ENCODE results near the gene TPD52L2.
A peak's percentile ranks its signal among the peaks of the same experiment; 100 is the strongest.

Gene TPD52L2

GRCh38 chr20:63864978-63865640 lies at the start of gene TPD52L2:
TSS of gene TPD52L2 (plus strand) at chr20:63865270. CDS start at chr20:63865366, 96 bp downstream.
- DNase-seq, result peak; percentile 98

DNA sequence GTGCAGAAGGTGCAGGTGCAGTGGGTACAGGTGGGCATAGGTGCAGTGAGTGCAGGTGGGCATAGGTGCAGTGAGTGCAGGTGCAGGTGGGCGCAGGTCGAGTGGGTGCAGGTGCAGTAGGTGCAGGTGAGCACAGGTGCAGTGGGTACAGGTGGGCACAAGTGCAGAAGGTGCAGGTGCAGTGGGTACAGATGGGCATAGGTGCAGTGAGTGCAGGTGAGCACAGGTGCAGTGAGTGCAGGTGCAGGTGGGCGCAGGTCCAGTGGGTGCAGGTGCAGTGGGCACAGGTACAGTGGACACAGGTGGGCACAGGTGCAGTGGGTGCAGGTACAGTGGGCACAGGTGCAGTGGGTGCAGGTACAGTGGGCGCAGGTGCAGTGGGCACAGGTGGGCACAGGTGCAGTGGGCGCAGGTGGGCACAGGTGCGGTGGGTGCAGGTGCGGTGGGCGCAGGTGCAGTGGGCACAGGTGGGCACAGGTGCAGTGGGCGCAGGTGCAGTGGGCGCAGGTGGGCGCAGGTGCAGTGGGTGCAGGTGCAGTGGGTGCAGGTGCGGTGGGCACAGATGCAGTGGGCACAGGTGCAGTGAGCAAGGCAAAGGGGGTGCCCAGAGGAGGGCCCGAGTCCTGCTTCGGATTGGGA lies 49.3 kb upstream of the TPD52L2 start:
- no peak for DNase-seq

DNA sequence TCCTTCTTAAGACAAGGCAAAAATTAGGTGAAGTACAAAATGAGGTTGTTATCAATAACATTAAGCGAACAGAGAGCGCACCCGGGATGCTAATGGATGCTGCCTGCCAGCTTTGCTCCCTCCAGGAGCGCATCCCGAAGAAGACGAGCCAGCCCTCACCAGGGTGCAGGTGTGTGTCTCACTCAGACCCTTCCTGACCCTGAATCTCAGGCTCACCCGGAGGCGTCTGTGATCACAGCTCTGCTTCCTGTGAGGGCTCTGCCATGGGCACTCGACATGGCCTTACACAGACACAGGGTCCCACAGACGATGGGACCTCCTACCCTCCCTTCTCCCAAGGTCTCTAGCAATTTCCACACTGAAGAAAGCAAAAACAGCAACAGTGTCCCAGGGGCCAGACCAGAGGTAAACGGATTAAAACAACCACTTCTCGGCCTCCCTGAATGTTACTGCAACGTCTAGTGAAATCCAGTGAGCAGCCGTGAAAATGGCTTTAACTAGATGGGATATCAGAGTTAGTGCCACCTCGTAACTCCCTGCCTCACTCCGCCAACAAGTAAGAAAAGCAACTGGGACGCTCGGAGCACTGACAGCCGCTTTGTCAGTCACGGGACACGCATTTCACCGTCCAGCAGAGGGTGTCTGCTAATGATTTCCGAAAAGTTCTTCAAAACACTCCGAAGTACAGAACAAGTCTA lies 45.7 kb upstream of the TPD52L2 start:
- no peak for DNase-seq

GRCh38 chr20:63821811-63822210 lies 43.3 kb upstream of the TPD52L2 start:
- DNase-seq, result no peak

GRCh38 chr20:63822276-63822696 lies 42.8 kb upstream of the TPD52L2 start:
- no peak for DNase-seq

DNA sequence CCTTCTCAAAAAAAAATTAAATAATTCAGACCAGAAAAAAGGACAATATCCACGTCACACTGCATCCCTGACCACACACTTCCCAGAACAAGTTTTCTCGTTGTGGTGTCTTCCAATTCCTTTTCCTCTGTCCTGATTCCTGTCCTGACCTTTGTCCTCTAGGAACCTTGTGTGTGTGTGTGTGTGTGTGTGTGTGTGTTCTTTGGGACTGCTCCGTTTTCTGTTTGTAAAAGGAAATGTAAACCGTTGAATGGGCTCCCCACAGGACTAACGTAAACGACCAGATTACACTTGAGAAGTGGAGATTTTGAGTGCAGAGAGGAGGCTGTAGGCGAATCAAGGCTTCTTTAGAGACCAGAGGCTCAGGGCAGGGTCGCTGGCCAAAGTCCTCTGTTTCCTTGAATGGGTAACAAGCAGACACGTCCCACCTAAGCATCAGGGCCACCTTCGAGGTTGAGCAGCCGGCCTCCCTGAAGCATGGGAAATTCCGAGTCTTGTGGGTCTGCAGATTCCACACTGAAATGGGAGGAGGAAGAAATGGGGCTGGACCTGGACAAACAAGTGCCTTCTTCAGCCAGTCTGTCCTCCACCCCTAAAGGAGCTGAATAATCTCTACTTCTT lies 41.3 kb upstream of the TPD52L2 start:
- DNase-seq, result no peak

- DNase-seq, result no peak
Measured at GRCh38 chr20:63825331-63826118, 39.5 kb upstream of the TPD52L2 start.

GRCh38 chr20:63826753-63827152 lies 38.3 kb upstream of the TPD52L2 start:
- DNase-seq, result no peak

DNA sequence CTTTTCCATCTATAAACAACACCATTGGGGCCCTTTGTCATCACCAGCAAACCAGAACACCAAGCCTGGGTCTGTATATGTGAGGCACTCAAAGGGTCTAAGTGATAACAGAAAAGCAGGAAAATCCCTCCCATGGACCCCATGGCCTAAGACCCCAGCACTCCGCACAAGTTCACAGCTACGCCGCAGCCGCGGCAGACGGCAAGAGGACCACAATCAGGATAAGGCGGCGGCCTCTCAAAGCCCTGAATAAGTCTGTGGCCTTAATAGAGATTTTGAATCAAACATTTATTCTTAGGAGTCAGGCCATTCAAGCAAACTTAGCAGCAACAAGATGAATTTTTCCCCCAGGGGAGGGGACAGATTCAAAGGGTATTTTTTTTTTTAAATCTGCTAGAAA lies 36.9 kb upstream of the TPD52L2 start:
- no peak for DNase-seq

GRCh38 chr20:63828545-63828944 lies 36.5 kb upstream of the TPD52L2 start:
- DNase-seq, result no peak

GRCh38 chr20:63828951-63829350 lies 36.1 kb upstream of the TPD52L2 start:
- no peak for DNase-seq

- no peak for DNase-seq
Measured at GRCh38 chr20:63829603-63829944, 35.5 kb upstream of the TPD52L2 start.

GRCh38 chr20:63829945-63830835 lies 34.9 kb upstream of the TPD52L2 start:
- no peak for DNase-seq

DNA sequence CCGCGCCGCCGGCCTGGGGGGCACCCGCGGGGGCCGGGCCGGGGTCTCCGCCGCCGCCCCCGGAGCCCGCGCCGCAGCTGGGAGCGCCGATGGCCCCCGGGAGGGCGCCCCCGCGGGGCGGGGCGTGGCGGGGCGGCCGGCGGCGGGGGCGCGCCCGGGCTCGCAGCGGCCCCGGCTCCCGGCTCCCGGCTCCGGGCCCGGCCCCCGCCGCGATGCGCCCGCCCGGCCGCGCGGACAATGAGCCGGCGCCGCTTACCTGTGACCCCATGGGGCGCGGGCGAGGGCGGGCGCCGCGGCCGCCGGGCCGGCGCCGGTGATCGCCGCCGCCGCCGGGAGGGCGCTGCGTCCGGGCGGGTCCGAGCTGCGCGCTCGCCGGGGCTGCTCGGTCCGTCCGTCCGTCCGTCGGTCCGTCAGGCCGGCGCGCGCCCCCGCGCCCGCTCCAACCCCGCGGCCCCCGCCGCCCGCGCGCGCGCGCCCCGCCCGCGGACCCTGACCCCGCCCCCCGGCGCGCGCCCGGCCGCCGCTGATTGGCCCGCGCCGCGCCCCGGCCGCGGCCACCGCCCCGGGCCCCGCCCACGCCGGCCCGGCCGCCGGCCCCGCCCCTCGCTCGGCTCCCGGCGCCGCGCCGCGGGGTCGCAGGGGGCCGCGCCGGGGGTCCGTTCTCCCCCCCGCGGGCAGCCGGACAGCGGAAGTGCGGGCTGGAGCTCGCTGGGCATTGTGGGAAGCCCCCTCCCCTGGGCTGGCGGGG lies 34.1 kb upstream of the TPD52L2 start, which contains the start of gene ZBTB46:
TSS of gene ZBTB46 (minus strand) at position 424 of the 748 bp plus-strand sequence. CDS start 40,507 bp downstream, outside the sequence.
- peak in 1 of 2 donors; percentile 67 for DNase-seq

DNA sequence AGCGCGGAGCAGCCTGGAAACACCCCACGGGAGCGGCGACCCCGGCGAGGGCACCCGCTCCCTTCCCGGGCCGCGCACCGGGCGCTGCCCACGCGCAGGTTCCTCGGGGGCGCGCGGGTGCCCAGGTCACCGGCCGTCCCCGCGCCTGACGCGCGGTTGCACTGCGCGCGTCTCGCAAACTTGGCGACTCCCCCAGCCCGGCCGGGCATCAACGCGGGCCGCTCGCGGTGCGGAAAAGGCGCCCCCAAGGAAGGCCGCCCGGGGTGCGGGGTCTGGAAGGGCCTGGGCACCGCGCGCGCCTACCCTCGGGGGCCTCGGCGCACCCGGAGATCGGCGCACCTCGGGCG lies 33.5 kb upstream of the TPD52L2 start:
- DNase-seq, result no peak

- DNase-seq, result no peak
Measured at GRCh38 chr20:63831993-63832686, 32.9 kb upstream of the TPD52L2 start.

GRCh38 chr20:63833776-63834490 lies 31.1 kb upstream of the TPD52L2 start:
- no peak for DNase-seq

DNA sequence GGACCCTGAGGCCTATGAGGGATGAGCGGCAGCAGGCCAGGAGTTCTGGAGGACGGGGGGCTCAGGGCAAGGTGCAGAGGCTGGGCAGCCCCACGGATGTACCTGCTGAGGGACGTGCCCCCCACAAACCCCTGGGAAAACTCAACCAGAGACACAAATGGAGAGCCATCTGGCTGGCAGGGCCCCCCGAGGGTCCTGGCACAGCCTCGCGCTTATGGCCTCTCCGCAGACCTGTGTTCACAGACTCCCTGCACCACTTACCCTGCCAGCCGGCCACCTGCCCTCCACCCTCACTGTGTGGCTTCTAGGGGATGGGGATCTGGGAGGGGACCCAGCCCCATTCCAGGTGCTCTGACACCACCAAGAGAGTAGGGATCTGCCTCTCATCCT lies 30.6 kb upstream of the TPD52L2 start:
- DNase-seq, result no peak

DNA sequence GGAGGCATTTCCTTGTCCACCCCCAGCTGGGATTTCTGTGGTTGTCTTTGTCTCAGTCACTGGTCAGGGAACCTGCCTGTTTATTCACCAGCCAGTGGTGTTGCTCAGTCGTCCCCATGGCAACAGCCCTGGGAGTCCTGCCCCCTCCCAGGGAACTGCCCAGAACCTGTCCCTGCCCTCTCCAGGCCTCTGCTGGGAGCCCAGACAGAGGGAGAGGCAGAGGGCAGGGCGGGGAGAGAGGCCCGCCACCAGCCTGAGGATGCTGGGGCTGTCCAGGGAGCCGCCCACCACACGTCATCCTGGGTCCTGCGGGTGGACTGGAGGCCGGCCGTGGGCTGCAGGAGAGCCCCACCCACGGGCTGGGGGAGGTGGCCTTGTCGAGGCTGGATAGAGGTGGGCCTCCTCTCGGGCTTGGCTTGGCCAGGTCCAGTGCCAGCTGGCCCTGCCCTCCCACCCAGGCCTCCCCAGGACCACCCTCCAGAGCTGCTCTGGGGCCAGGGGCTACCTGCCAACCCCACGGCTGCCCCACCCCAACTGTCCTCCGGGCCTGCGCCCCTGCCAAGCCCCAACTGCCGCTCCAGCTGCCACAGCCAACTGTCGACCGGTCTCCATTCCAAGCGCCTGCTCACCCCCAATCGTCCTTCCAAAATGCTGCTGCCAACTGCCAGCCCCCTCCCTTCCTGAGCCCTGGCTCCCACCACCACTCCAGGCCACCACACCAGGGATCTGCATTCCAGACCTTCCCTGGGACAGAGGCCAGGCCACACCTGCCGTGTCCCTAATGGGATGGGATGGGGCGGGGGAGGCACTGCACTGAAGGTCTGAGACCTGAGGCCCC lies 29.8 kb upstream of the TPD52L2 start:
- DNase-seq, result no peak
